A673 (cell line): ENCODE measurements around the gene HOXC12. TPM values are rescaled to one million over a fixed set of nuclear protein-coding genes. Genes with fewer than 3 reads are reported as not detected.

Experiments
- BruUV-seq: library from RNA; stranded (reverse); fragments of 400-500 nt; replicated peaks from 2 replicates; lab custom pipeline; 2021; lab: Mats Ljungman, UMichigan
- CTCF ChIA-PET: fragments of 300-600 bp; sonication (Branson Sonifier 250); formaldehyde crosslinking; loops from one replicate; lab custom pipeline; 2022; ENCODE audit warnings: antibody characterized with exemption; lab: Charles Lee
- POLR2A ChIA-PET: fragments of 300-600 bp; sonication (Branson Sonifier 250); formaldehyde crosslinking; loops from one replicate; lab custom pipeline; 2022; ENCODE audit warnings: antibody characterized with exemption; ENCODE audit not compliant: low non-redundant PET; lab: Charles Lee
- DNase-seq: peaks from one replicate; pipeline ENCODE4 v3.0.0-alpha.2; 2015; ENCODE audit warnings: low spot score
- H3K27ac ChIP-seq: fragments of 200-600 bp; sonication (generic); 2 replicates; pipeline ENCODE4 v1.5.1; 2016; ENCODE audit warnings: mixed run types, low read depth, mild to moderate bottlenecking, mixed read lengths, antibody characterized with exemption, low read length; ENCODE audit not compliant: poor library complexity, severe bottlenecking
- H3K27me3 ChIP-seq: fragments of 200-600 bp; sonication (generic); replicated peaks from 2 replicates; pipeline ENCODE4 v1.6.1; 2017; ENCODE audit warnings: mixed run types, low read depth, mild to moderate bottlenecking, mixed read lengths, antibody characterized with exemption, low read length; ENCODE audit not compliant: insufficient read depth, poor library complexity
- H3K36me3 ChIP-seq: fragments of 200-600 bp; sonication (generic); 2 replicates; pipeline ENCODE4 v1.6.1; 2016; ENCODE audit warnings: mixed run types, mild to moderate bottlenecking, mixed read lengths, antibody characterized with exemption, low read length; ENCODE audit not compliant: insufficient read depth, poor library complexity, severe bottlenecking
- H3K4me1 ChIP-seq: fragments of 200-600 bp; sonication (generic); 2 replicates; pipeline ENCODE4 v1.6.1; 2017; ENCODE audit warnings: mixed run types, mild to moderate bottlenecking, mixed read lengths, antibody characterized with exemption, low read length; ENCODE audit not compliant: insufficient read depth, poor library complexity, severe bottlenecking
- H3K4me3 ChIP-seq: fragments of 200-600 bp; sonication (generic); 2 replicates; pipeline ENCODE4 v1.5.1; 2016; ENCODE audit warnings: low read depth, mixed run types, mild to moderate bottlenecking, mixed read lengths, low read length; ENCODE audit not compliant: poor library complexity, severe bottlenecking
- H3K9me3 ChIP-seq: fragments of 200-600 bp; sonication (generic); 2 replicates; pipeline ENCODE4 v1.6.1; 2016; ENCODE audit warnings: mixed run types, low read depth, mild to moderate bottlenecking, mixed read lengths, antibody characterized with exemption, low read length; ENCODE audit not compliant: poor library complexity, severe bottlenecking
- EZH2 ChIP-seq: fragments of 200-600 bp; sonication (generic); IDR thresholded peaks from 2 replicates; pipeline ENCODE4 v1.6.1; 2017; ENCODE audit warnings: borderline replicate concordance, low read depth, mild to moderate bottlenecking, mixed read lengths, antibody characterized with exemption, low read length; ENCODE audit not compliant: poor library complexity, severe bottlenecking
- intact Hi-C: fragments of 100-400 bp; cut with micrococcal nuclease; formaldehyde crosslinking; loops from one replicate; pipeline ENCODE4 v1.10.0; 2022; ENCODE audit not compliant: unreplicated experiment
- total RNA-seq: library from RNA; stranded (reverse); gene quantifications from 2 replicates; pipeline ENCODE4 v1.2.3, GENCODE V29; 2021
- TF ChIP-seq, protein P1 (sequence below): fragments of 300-800, 200-600 bp; sonication (generic); conservative IDR thresholded peaks from 2 replicates; pipeline ENCODE4 v1.5.1; 2017; ENCODE audit warnings: low read depth, mild to moderate bottlenecking, antibody characterized with exemption, low read length, moderate library complexity, mixed read lengths

The HOXC12 gene
- total RNA-seq, 1 experiment from 2014 or later, result 4.6 TPM

DNA sequence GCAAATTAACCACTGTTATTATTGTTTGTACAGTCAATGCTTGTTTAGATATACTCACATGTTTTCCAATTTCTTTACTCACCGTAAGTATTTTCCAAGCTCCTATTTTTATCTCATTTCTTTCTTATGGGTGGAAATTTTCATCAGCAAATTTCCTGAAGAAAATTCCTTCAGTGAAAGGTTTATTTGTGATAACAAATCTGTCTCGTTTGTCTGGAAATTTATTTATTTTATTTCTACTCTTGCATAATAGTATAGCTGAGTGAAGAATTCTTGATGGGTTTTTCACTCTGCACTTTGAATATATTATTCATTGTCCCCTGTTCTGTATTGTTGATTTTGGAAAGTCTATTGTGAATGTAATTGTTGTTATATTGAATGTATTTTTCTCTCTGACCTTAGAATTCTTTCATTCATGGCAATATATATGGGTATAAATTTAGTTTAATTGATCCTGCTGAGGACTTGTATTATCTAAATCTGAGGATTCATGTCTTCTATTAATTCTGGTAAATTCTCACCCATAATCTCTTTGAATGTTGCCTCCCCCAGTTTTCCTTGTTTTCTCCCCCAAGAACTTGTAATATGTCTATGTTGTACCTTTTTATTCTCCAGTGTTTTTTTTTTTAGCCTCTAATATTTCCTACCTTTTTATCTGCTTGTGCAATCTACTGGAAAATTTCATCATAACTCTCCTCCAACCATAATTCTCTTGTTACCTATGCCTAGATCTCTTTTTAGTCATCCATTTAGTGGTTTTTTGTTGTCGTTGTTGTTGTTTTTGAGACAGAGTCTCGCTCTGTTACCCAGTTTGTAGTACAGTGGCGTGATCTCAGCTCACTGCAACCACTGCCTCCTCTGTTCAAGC is 37.7 kb upstream of the HOXC12 start:
- ChIA-PET POLR2A (interaction anchor here (0.7 kb wide), 1 partner anchor 407 kb away, joined by 3 read pairs; no protein-coding TSS in a partner anchor), CTCF (no interaction called here)
- Histone ChIP-seq H3K4me1 (no peaks in the 10 kb centered on the region), H3K9me3 (no peaks in the 10 kb centered on the region), H3K36me3 (no peaks in the 10 kb centered on the region), H3K27ac (no peak overlapping the region), H3K27me3 (no peaks in the 10 kb centered on the region), H3K4me3 (no peak overlapping the region)
- DNase-seq, result no peak
- intact Hi-C loops, result no loop called here
- no TSS peak for BruUV-seq
- no peak for TF ChIP-seq EZH2

DNA sequence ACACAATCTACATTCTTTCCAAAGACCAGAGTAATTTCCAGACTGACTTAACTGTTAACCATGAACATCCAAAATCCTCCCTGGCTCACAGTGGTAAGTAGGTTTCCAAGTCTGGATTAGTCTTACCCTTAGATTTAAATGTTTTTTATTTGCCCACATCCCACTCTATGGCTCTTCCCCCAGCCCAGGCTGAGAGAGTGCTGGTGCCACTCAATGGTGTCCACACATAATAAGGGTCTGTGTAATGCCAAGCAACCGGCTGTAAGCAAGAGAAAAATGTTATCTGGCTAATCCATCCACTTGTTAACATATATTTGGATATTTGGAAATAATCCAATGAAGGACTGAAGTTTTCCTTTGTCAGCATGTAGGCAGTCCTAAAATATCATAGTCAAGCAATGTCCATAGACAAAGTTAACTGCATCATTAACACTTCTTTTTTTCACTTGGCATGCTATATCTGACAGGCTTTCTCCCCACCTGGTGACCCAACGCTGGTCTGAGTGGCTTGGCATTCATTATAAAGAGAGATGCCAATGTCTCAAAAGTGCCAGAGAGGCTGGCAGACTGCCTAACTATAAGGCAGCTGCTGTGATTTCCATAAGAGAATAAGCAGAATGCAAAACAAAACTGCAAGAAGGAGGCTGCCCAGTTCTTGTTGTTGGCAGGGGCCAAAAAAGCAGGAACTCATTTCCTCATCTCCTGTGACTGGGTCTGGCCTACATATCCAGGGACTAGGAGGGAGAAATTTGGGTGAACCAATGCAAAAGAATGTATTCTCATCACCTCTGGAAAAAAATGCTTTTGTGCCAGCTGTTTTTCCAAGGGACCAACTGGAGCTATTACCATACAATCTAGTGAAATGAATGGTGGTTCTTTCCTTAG is 29.9 kb upstream of the HOXC12 start:
- no TSS peak for BruUV-seq
- H3K27ac ChIP-seq, result no peak overlapping the region
- H3K27me3 ChIP-seq, result peaks cover 34% of the 10 kb centered on the region
- intact Hi-C loops, result no loop called here
- DNase-seq, result no peak
- H3K9me3 ChIP-seq, result no peaks in the 10 kb centered on the region
- no peaks in the 10 kb centered on the region for H3K4me1 ChIP-seq
- no peak overlapping the region for H3K4me3 ChIP-seq
- ChIA-PET CTCF (no interaction called here), POLR2A (no interaction called here)
- no peaks in the 10 kb centered on the region for H3K36me3 ChIP-seq
- no peak for TF ChIP-seq EZH2

DNA sequence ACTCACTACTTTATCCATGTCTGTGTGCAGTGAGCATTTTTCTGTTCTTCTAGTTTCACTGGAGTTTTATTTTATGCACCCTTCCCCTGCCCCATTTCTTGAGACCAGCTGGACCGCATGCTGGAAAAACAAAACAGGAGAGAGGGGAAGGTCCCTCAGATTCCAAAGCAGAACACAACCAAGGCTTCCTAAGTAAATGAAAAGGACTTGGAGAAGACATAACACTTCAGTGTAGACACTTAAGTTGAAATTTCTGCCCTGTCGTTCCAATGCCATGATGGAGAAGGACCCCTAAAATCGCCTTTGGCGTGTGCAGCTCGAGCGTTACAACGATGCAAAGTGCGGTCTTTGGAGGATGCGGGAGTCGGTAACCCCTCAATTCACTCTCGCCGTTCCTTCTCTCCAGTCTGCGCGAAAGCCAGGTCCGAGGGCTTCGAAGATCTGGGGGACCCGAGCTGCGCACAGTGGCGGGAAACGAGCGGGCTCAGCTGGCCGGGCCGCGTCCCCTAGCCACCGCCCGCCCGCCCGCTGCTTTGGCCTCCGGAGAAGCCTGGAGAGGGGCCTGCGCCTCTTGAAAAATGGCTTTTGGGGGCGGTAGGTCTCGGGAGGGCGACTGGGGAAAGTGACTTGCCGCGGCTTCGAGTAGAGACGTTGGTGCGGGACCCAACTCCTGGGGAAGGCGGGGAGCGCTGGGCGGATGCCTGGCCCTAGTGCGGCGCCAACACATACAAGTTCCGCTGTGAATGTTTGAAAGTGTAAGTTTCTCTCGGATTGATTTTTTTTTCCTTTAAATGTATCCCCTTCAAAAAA is 27.3 kb upstream of the HOXC12 start:
- CTCF ChIA-PET, result no interaction called here

More for the DNA sequence above, 27.3 kb upstream of the HOXC12 start:
- DNase-seq, result no peak
- Histone ChIP-seq H3K27ac (no peak overlapping the region), H3K9me3 (no peaks in the 10 kb centered on the region), H3K4me1 (peaks cover 7% of the 10 kb centered on the region), H3K27me3 (peaks cover 59% of the 10 kb centered on the region), H3K36me3 (no peaks in the 10 kb centered on the region), H3K4me3 (no peak overlapping the region)
- TF ChIP-seq, protein P1, sequence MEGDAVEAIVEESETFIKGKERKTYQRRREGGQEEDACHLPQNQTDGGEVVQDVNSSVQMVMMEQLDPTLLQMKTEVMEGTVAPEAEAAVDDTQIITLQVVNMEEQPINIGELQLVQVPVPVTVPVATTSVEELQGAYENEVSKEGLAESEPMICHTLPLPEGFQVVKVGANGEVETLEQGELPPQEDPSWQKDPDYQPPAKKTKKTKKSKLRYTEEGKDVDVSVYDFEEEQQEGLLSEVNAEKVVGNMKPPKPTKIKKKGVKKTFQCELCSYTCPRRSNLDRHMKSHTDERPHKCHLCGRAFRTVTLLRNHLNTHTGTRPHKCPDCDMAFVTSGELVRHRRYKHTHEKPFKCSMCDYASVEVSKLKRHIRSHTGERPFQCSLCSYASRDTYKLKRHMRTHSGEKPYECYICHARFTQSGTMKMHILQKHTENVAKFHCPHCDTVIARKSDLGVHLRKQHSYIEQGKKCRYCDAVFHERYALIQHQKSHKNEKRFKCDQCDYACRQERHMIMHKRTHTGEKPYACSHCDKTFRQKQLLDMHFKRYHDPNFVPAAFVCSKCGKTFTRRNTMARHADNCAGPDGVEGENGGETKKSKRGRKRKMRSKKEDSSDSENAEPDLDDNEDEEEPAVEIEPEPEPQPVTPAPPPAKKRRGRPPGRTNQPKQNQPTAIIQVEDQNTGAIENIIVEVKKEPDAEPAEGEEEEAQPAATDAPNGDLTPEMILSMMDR, result no peak
- POLR2A ChIA-PET, result no interaction called here
- no TSS peak for BruUV-seq
- intact Hi-C loops, result no loop called here
